GM18858 (cell line): Measurements from ENCODE around the gene KRTAP9-3.
"Not testable (repeated sequence)": the region's sequence is repeated elsewhere in the genome, so short reads cannot be mapped to it uniquely, and the experiment has no call there.

Experiments used
- ATAC-seq: cut with Tn5 transposase; IDR thresholded peaks from one replicate; pipeline ENCODE4 v1.9.1; 2021; ENCODE audit not compliant: unreplicated experiment

The KRTAP9-3 gene

GRCh38 chr17:41232399-41233105 lies at the start of gene KRTAP9-3:
TSS of gene KRTAP9-3 (plus strand) at chr17:41232449. CDS start at chr17:41232502, 53 bp downstream.
- ATAC-seq = not testable (repeated sequence)

GRCh38 chr17:41184480-41184961 lies 47.7 kb upstream of the KRTAP9-3 start, which contains the start of gene KRTAP4-1:
TSS of gene KRTAP4-1 (minus strand) at chr17:41184911. CDS start at chr17:41184854, 57 bp downstream.
- ATAC-seq = no peak

- ATAC-seq = no peak
Observed at GRCh38 chr17:41185001-41185400, 47.2 kb upstream of the KRTAP9-3 start.

GRCh38 chr17:41186872-41187271 lies 45.4 kb upstream of the KRTAP9-3 start:
- ATAC-seq = no peak

GRCh38 chr17:41189837-41190318 lies 42.4 kb upstream of the KRTAP9-3 start, which contains the start of gene KRTAP9-1:
TSS of gene KRTAP9-1 (plus strand) at chr17:41189887. CDS start at chr17:41189887, 0 bp downstream.
- not testable (repeated sequence) for ATAC-seq

- no peak for ATAC-seq
Observed at GRCh38 chr17:41190328-41190727, 41.9 kb upstream of the KRTAP9-3 start.

GRCh38 chr17:41196068-41196467 lies 36.2 kb upstream of the KRTAP9-3 start:
- no peak for ATAC-seq

- ATAC-seq = no peak
Observed at GRCh38 chr17:41199421-41200078, 32.7 kb upstream of the KRTAP9-3 start.

- no peak for ATAC-seq
Observed at GRCh38 chr17:41211845-41212466, 20.3 kb upstream of the KRTAP9-3 start.

- ATAC-seq = no peak
Observed at GRCh38 chr17:41212524-41213169, 19.6 kb upstream of the KRTAP9-3 start.

GRCh38 chr17:41215681-41216080 lies 16.6 kb upstream of the KRTAP9-3 start:
- ATAC-seq = no peak

- no peak for ATAC-seq
Observed at GRCh38 chr17:41223821-41224220, 8.4 kb upstream of the KRTAP9-3 start.

- no peak for ATAC-seq
Observed at GRCh38 chr17:41226051-41226450, 6.2 kb upstream of the KRTAP9-3 start.

- ATAC-seq = not testable (repeated sequence)
Observed at GRCh38 chr17:41226598-41227095, 5.6 kb upstream of the KRTAP9-3 start, which contains the start of gene KRTAP9-2. TSS of gene KRTAP9-2 (plus strand) at chr17:41226648. CDS start at chr17:41226655, 7 bp downstream.

- ATAC-seq = no peak
Observed at GRCh38 chr17:41230094-41230493, 2.2 kb upstream of the KRTAP9-3 start.

- no peak for ATAC-seq
Observed at GRCh38 chr17:41231731-41232130, 518 bp upstream of the KRTAP9-3 start.

GRCh38 chr17:41237116-41237515 lies 4.9 kb downstream of the KRTAP9-3 start:
- ATAC-seq = not testable (repeated sequence)

GRCh38 chr17:41237949-41238437 lies 5.7 kb downstream of the KRTAP9-3 start, which contains the start of gene KRTAP9-8:
TSS of gene KRTAP9-8 (plus strand) at chr17:41237999. CDS start at chr17:41238052, 53 bp downstream.
- not testable (repeated sequence) for ATAC-seq

- ATAC-seq = not testable (repeated sequence)
Observed at GRCh38 chr17:41246995-41247787, 14.9 kb downstream of the KRTAP9-3 start.
